Spleen (tissue), 7 donors: ENCODE measurements around the gene TAF3.

Experiments used
- POLR2AphosphoS5 ChIP-seq, 3 donors: sonication (generic); formaldehyde crosslinking; IDR thresholded peaks; one replicate each; pipeline ENCODE4 v1.5.1; 2017; ENCODE audit warnings: antibody characterized with exemption in 3 of 3
- TF ChIP-seq, protein P1 (sequence below), 11 experiments: fragments of 200-600 bp in 7 of 11; fragments of 450-650 bp in 4 of 11; sonication (generic) in 4 of 11; IDR thresholded peaks in 8 of 11; conservative IDR thresholded peaks in 3 of 11; 1 replicate in 7 of 11; 2 replicates in 4 of 11; pipeline versions ENCODE4 v1.4.0 to v1.8.0; 2016 to 2021; ENCODE audit warnings: antibody characterized with exemption in 11 of 11, inconsistent platforms in 4 of 11, mild to moderate bottlenecking in 1 of 11
- donor health status: DM: no; HTN: no; CAD: no; lungs with moderate emphysema.
- donor health status: DM: no; HTN: no; CAD: no.
- donor health status: DM: no; HTN: no; CAD: no.

DNA sequence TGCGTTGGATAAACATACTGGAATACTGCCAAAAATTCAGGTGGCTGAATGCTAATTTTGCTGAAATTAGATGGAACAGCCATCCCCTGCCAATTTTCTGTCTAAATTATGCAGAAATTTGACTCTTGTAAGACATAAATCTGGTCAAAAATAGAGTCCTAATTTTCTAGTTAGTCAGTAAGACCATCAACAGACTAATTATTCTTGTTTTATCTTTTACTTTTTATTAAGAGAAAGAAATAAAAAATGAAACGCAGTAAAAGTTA, 125.8 kb downstream of the TAF3 start:
- TF ChIP-seq, protein P1, sequence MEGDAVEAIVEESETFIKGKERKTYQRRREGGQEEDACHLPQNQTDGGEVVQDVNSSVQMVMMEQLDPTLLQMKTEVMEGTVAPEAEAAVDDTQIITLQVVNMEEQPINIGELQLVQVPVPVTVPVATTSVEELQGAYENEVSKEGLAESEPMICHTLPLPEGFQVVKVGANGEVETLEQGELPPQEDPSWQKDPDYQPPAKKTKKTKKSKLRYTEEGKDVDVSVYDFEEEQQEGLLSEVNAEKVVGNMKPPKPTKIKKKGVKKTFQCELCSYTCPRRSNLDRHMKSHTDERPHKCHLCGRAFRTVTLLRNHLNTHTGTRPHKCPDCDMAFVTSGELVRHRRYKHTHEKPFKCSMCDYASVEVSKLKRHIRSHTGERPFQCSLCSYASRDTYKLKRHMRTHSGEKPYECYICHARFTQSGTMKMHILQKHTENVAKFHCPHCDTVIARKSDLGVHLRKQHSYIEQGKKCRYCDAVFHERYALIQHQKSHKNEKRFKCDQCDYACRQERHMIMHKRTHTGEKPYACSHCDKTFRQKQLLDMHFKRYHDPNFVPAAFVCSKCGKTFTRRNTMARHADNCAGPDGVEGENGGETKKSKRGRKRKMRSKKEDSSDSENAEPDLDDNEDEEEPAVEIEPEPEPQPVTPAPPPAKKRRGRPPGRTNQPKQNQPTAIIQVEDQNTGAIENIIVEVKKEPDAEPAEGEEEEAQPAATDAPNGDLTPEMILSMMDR (IDR thresholded peaks at IDR 0.05 in 8 of 11, conservative IDR thresholded peaks at IDR 0.05 in 3 of 11): no peak
- TF ChIP-seq POLR2AphosphoS5 (IDR thresholded peaks at IDR 0.05): no peak
